GM12878 (cell line): Measurements from ENCODE around the gene CAPZB. TPM values are rescaled to one million over a fixed set of nuclear protein-coding genes. Genes with fewer than 3 reads are reported as not detected.

ENCODE experiments used
- ATAC-seq: fragments of 200-7000 bp; cut with Tn5 transposase; 3 replicates; pipeline ENCODE4 v1.9.1; 2020; ENCODE audit warnings: mild to moderate bottlenecking, moderate library complexity
- BruUV-seq: library from RNA; stranded (reverse); fragments of 400-500 nt; replicated peaks from 2 replicates; lab custom pipeline; 2021; lab: Mats Ljungman, UMichigan
- CTCF ChIA-PET: fragments of 300-600 bp; sonication (Branson Sonifier 250); formaldehyde crosslinking; extraction: SDS; loops from one replicate; lab custom pipeline; 2021; ENCODE audit warnings: inconsistent platforms; lab: Yijun Ruan, JAX
- POLR2A ChIA-PET: fragments of 350-600 bp; formaldehyde crosslinking; extraction: SDS; loops from one replicate; lab custom pipeline; 2021; ENCODE audit warnings: inconsistent platforms; lab: Charles Lee
- RAD21 ChIA-PET: fragments of 300-600 bp; sonication (Branson Sonifier 250); formaldehyde crosslinking; loops from one replicate; lab custom pipeline; 2023; ENCODE audit warnings: antibody characterized with exemption; ENCODE audit not compliant: unreplicated experiment; lab: Charles Lee
- SMC1A ChIA-PET: fragments of 300-600 bp; sonication (Branson Sonifier 250); formaldehyde crosslinking; loops from one replicate; lab custom pipeline; 2023; ENCODE audit not compliant: unreplicated experiment, uncharacterized antibody; lab: Charles Lee
- DNase-seq: peaks from one replicate; pipeline ENCODE4 v3.0.0-alpha.2; 2011; ENCODE audit warnings: low read depth, low spot score
- FAIRE-seq: peaks from 3 replicates; lab custom pipeline; 2011; peaks lifted over from hg19 to GRCh38; lab: Jason Lieb, UNC
- H2AFZ ChIP-seq: 2 replicates; pipeline ENCODE4 v1.6.0; 2011; ENCODE audit warnings: low read depth, low read length, control low read depth; ENCODE audit not compliant: control insufficient read depth
- H3K27ac ChIP-seq: 2 replicates; pipeline ENCODE4 v1.5.1; 2011; ENCODE audit warnings: control low read depth; ENCODE audit not compliant: control insufficient read depth, insufficient read depth
- H3K27me3 ChIP-seq, 2 experiments: replicated peaks in 1 of 2; 2 replicates each; pipeline versions ENCODE4 v1.6.0 to v1.6.1; 2011; ENCODE audit warnings: low read length in 1 of 2; ENCODE audit not compliant: control insufficient read depth in 2 of 2, insufficient read depth in 2 of 2
- H3K36me3 ChIP-seq, 2 experiments: 2 replicates each; pipeline ENCODE4 v1.5.1; 2011; ENCODE audit warnings: low read length in 1 of 2; ENCODE audit not compliant: control insufficient read depth in 2 of 2, insufficient read depth in 2 of 2
- H3K4me1 ChIP-seq: 2 replicates; pipeline ENCODE4 v1.6.1; 2011; ENCODE audit warnings: mild to moderate bottlenecking, low read length, moderate library complexity, mixed read lengths; ENCODE audit not compliant: control insufficient read depth, insufficient read depth
- H3K4me2 ChIP-seq: 2 replicates; pipeline ENCODE4 v1.6.0; 2011; ENCODE audit warnings: control low read depth; ENCODE audit not compliant: control insufficient read depth, insufficient read depth
- H3K4me3 ChIP-seq: fragments of 200-600 bp; sonication (generic); 2 replicates; pipeline ENCODE4 v1.5.1; 2016
- H3K79me2 ChIP-seq: 2 replicates; pipeline ENCODE4 v1.6.0; 2011; ENCODE audit warnings: low read length; ENCODE audit not compliant: control insufficient read depth, insufficient read depth
- H3K9ac ChIP-seq: 2 replicates; pipeline ENCODE4 v1.8.0; 2011; ENCODE audit warnings: low read length, control low read depth, mixed read lengths; ENCODE audit not compliant: control insufficient read depth, insufficient read depth
- H3K9me3 ChIP-seq: replicated peaks from 3 replicates; pipeline ENCODE4 v1.5.1; 2011; ENCODE audit warnings: mild to moderate bottlenecking, low read length; ENCODE audit not compliant: control insufficient read depth, insufficient read depth
- H4K20me1 ChIP-seq: 2 replicates; pipeline ENCODE4 v1.6.0; 2011; ENCODE audit not compliant: control insufficient read depth, insufficient read depth
- ASH2L ChIP-seq: fragments of 300-600, 200-600 bp; sonication (generic); IDR thresholded peaks from 2 replicates; pipeline ENCODE4 v1.6.1; 2017; ENCODE audit warnings: low read depth, mild to moderate bottlenecking, borderline replicate concordance
- ATF3 ChIP-seq: IDR thresholded peaks from 2 replicates; pipeline ENCODE4 v1.6.1; 2011; ENCODE audit warnings: low read depth, mild to moderate bottlenecking, low read length, moderate library complexity, borderline replicate concordance; ENCODE audit errors: extremely low read depth
- BCL11A ChIP-seq: IDR thresholded peaks from 2 replicates; pipeline ENCODE4 v1.6.1; 2011; ENCODE audit warnings: low read depth, low read length
- CUX1 ChIP-seq: IDR thresholded peaks from 2 replicates; pipeline ENCODE4 v1.6.1; 2012; ENCODE audit warnings: improper control_type of control experiment, low read depth, low read length; ENCODE audit not compliant: insufficient replicate concordance
- FOXM1 ChIP-seq: IDR thresholded peaks from 2 replicates; pipeline ENCODE4 v1.6.1; 2012; ENCODE audit warnings: low read depth, mild to moderate bottlenecking, inconsistent platforms, low read length, moderate library complexity
- NFIC ChIP-seq: IDR thresholded peaks from 2 replicates; pipeline ENCODE4 v1.6.1; 2012; ENCODE audit warnings: low read depth, mild to moderate bottlenecking, inconsistent platforms, low read length, moderate library complexity
- SIN3A ChIP-seq: IDR thresholded peaks from 2 replicates; pipeline ENCODE4 v1.6.1; 2012; ENCODE audit warnings: low read depth, low read length, improper control_type of control experiment
- SKIL ChIP-seq: fragments of 450-650 bp; IDR thresholded peaks from 2 replicates; pipeline ENCODE4 v1.6.1; 2017; ENCODE audit warnings: mild to moderate bottlenecking, low read depth, inconsistent platforms; ENCODE audit not compliant: poor library complexity, severe bottlenecking
- SP1 ChIP-seq: IDR thresholded peaks from one replicate; pipeline ENCODE4 v1.6.1; 2011; ENCODE audit warnings: low read depth, low read length
- ZSCAN29 ChIP-seq: fragments of 450-650 bp; IDR thresholded peaks from 2 replicates; pipeline ENCODE4 v1.6.1; 2017; ENCODE audit warnings: mild to moderate bottlenecking, moderate library complexity
- WGBS: methylation state at CpG from one replicate; pipeline ENCODE4 v1.1.6; 2016; ENCODE audit warnings: low lambda C conversion rate; ENCODE audit not compliant: insufficient replicate concordance, insufficient coverage; ENCODE audit errors: missing lambda C conversion rate; 5-methylcytosine and 5-hydroxymethylcytosine counted together
- in situ Hi-C: fragments of 300-500 bp; cut with MboI; formaldehyde crosslinking; loops from 9 replicates; pipeline ENCODE4 v1.14.3; 2018; ENCODE audit warnings: mixed read lengths
- intact Hi-C: fragments of 100-400 bp; cut with micrococcal nuclease; formaldehyde crosslinking; loops from one replicate; pipeline ENCODE4 v1.14.2; 2022; ENCODE audit not compliant: unreplicated experiment
- polyA plus RNA-seq, 11 experiments: library from polyadenylated mRNA; depleted of rRNA in 4 of 11; unstranded in 6 of 11; stranded (reverse) in 5 of 11; fragments of >200 nt; fragmentation: Nextera tagmentation in 4 of 11; fragmentation: Illumina TruSeq in 1 of 11; extraction: Ambion mirVana in 4 of 11; extraction: Trizol in 1 of 11; gene quantifications; 1 replicate in 1 of 11; 2 replicates in 10 of 11; pipeline versions ENCODE4 v1.2.1 to v1.2.3, GENCODE V29; 2011 to 2016; ENCODE audit warnings: inconsistent platforms in 2 of 11, missing spikeins in 2 of 11, low read depth in 1 of 11
- total RNA-seq, 4 experiments: library from RNA; depleted of rRNA in 3 of 4; stranded (reverse); fragments of >200 nt in 3 of 4; fragmentation: Illumina TruSeq in 1 of 4; extraction: Trizol in 1 of 4; gene quantifications; 2 replicates each; pipeline versions ENCODE4 v1.2.1 to v1.2.3, GENCODE V29; 2013 to 2021

The CAPZB gene
- total and polyA plus RNA-seq, 10 of the 15 experiments (the other 5 are each of a cell fraction or from before 2014, with no cell fraction given) = 104 to 454 (median 213) TPM

- intact Hi-C loops = no loop called here
- ChIA-PET POLR2A (interaction anchor here (1.9 to 2.2 kb wide), 2 partner anchors 11 to 29 kb away, joined by 4 to 5 read pairs; no protein-coding TSS in a partner anchor), SMC1A (interaction anchor here (0.6 to 2.1 kb wide), 11 partner anchors 15 to 153 kb away, joined by 3 to 6 read pairs (median 3); no protein-coding TSS in a partner anchor), CTCF (interaction anchor here (0.9 kb wide), 2 partner anchors 9 to 28 kb away, joined by 3 to 4 read pairs; no protein-coding TSS in a partner anchor), RAD21 (interaction anchor here (0.9 to 1.6 kb wide), 5 partner anchors 9 to 64 kb away, joined by 3 to 6 read pairs (median 3); no protein-coding TSS in a partner anchor)
- FAIRE-seq (no peak), DNase-seq (no peak), ATAC-seq (peak; percentile 51)
- H3K36me3 ChIP-seq = peaks cover 1 to 5% of the 10 kb centered on the region in 2 experiments; a peak in 2 of 4 replicates
- peak overlapping the region; percentile 74 for H3K27ac ChIP-seq
- peak overlapping the region; percentile 13; the same call in 1 of the 2 replicates for H3K9ac ChIP-seq
- H3K4me2 ChIP-seq = peak overlapping the region; percentile 31
- no TSS peak for BruUV-seq
- peaks cover 94% of the 10 kb centered on the region for H3K79me2 ChIP-seq
- H3K9me3 ChIP-seq = no peaks in the 10 kb centered on the region
- H3K4me1 ChIP-seq = peaks cover 46% of the 10 kb centered on the region
- in situ Hi-C loops = no loop called here
- H4K20me1 ChIP-seq = peaks cover 17% of the 10 kb centered on the region
- no peaks in the 10 kb centered on the region for H3K27me3 ChIP-seq
- no peak overlapping the region for H2AFZ ChIP-seq
- WGBS = 18% methylated on average over 11 of the region's 11 CpGs
- no peak overlapping the region for H3K4me3 ChIP-seq
- TF ChIP-seq NFIC = no peak
- TF ChIP-seq SIN3A = no peak
- TF ChIP-seq ATF3 = no peak
- TF ChIP-seq FOXM1 = peak; percentile 49; the same call in 1 of the 2 replicates
- TF ChIP-seq SKIL = no peak
- no peak for TF ChIP-seq SP1
- TF ChIP-seq ZSCAN29 = no peak
- TF ChIP-seq CUX1 = no peak
- TF ChIP-seq BCL11A = no peak
- no peak for TF ChIP-seq ASH2L
Measured at GRCh38 chr1:19454265-19455146, 30.8 kb downstream of the CAPZB start.
